ENCODE results near the gene ANKRD65.
"Not testable (repeated sequence)": the region's sequence is repeated elsewhere in the genome, so short reads cannot be mapped to it uniquely, and the experiment has no call there.

Gene ANKRD65

DNA sequence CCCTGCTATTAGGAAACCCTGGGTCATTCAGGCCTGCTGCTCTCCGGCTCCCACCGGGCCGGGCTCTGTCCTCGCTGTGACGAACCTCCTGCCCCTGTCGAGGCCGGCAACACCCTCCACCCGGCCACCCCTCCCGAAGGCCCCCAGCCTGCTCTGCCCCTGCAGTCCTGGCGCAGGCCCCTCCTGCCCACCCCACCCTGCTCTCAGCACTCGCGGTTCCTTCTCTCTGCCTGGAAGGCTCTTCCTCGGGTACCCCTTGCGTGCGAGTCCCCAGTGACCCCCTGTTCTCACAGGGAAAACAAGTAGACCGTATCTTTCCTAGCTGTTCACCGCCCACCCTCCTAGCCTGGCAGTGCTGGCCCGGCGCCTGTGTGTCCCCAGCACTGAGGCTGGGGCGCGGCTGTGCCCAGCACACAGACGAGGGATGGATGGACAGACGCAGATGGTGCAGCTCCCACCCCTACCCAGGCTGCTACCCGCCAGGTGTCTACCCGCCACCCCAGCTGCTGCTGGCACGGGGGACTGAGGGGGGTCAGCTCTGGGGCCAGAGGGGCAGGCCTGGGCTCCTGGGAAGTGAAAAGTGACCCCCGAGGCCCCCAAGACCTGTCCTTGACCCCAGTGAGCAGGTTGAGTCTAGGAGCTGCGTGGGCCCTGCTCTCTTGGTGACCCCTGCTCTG lies 11.3 kb upstream of the ANKRD65 start:
- no peak overlapping the region for H3K4me3 ChIP-seq (ENCODE audit: low read depth, low read length)
- no peak for DNase-seq (ENCODE audit: low read depth)

- H3K4me3 ChIP-seq (ENCODE audit: low read depth, low read length), result no peak overlapping the region
- no peak for DNase-seq (ENCODE audit: low read depth)
These were observed 10.8 kb upstream of the ANKRD65 start for GRCh38 chr1:1431845-1432273.

- no peak overlapping the region for H3K4me3 ChIP-seq (ENCODE audit: low read depth, low read length)
- DNase-seq (ENCODE audit: low read depth), result no peak
These were observed 10.1 kb upstream of the ANKRD65 start for GRCh38 chr1:1430992-1431844.

- no peak for DNase-seq (ENCODE audit: low read depth)
- no peak overlapping the region for H3K4me3 ChIP-seq (ENCODE audit: low read depth, low read length)
These were observed 9.3 kb upstream of the ANKRD65 start for GRCh38 chr1:1430114-1430982.

GRCh38 chr1:1429671-1430073 lies 8.6 kb upstream of the ANKRD65 start:
- no peak for DNase-seq (ENCODE audit: low read depth)
- no peak overlapping the region for H3K4me3 ChIP-seq (ENCODE audit: low read depth, low read length)

- DNase-seq (ENCODE audit: low read depth); H3K4me3 ChIP-seq (ENCODE audit: low read depth, low read length): not testable (repeated sequence)
These were observed 7.9 kb upstream of the ANKRD65 start for GRCh38 chr1:1428967-1429366.

DNA sequence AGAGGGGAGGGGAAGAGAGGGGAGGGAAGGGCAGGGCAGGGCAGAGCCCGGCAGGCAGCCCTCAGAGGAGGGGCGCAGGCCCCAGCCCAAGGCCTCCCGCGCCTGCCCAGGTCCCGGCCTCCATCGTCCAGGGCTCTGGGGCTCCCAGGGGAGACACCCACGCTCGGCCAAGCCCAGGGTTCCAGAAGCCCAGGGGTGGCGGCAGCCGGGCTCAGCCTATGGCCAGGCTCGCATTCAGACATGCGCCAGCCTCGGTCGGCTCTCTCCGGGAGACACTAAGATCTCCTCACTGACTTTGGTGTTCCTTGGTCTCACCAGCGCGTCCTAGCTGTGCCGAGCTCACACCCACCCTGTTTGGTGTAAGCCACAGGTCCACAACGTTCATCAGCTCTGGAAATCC lies 7.1 kb upstream of the ANKRD65 start:
- DNase-seq (ENCODE audit: low read depth), result no peak
- no peak overlapping the region for H3K4me3 ChIP-seq (ENCODE audit: low read depth, low read length)

GRCh38 chr1:1427820-1428148 lies 6.7 kb upstream of the ANKRD65 start:
- H3K4me3 ChIP-seq (ENCODE audit: low read depth, low read length), result peak overlapping the region; percentile 40
- DNase-seq (ENCODE audit: low read depth), result no peak

GRCh38 chr1:1427106-1427819 lies 6.2 kb upstream of the ANKRD65 start:
- peak overlapping the region; percentile 40 for H3K4me3 ChIP-seq (ENCODE audit: low read depth, low read length)

DNA sequence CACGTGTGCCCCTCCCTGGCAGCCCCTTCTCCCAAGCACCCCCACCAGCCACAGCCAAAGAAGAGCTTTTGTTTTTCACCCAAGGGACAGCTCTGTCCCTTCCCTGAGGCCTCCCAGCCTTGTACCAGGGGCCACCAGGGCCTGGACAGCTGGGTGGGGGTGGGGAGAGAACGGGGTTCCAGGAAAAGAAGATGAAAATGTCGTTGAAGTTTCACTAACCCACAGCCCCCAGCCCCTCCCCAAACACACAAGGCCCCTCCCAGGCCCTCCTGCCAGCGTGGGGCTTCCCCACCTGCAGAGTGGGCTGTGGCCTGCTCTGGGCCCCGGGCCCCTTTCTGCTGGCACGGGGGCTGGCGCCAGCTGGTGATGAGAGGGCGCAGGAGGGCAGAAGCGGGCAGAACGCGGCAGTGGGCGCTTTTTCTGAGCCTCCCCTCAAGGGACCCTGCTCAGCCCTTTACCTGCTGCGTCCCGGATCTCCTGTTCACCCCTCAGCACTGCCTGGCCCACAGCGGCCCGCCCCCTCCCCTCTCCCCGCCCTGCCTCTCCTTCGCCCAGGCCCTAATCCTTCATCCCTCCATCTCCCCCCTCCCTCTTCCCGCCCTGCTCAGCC lies 5.5 kb upstream of the ANKRD65 start:
- no peak overlapping the region for H3K4me3 ChIP-seq (ENCODE audit: low read depth, low read length)

More at GRCh38 chr1:1427106-1427819, 6.2 kb upstream of the ANKRD65 start:
- no peak for DNase-seq (ENCODE audit: low read depth)

GRCh38 chr1:1425753-1426495 lies 4.8 kb upstream of the ANKRD65 start:
- DNase-seq (ENCODE audit: low read depth), result no peak
- no peak overlapping the region for H3K4me3 ChIP-seq (ENCODE audit: low read depth, low read length)

More for the DNA sequence above, 5.5 kb upstream of the ANKRD65 start:
- no peak for DNase-seq (ENCODE audit: low read depth)

GRCh38 chr1:1425426-1425752 lies 4.3 kb upstream of the ANKRD65 start:
- no peak overlapping the region for H3K4me3 ChIP-seq (ENCODE audit: low read depth, low read length)
- DNase-seq (ENCODE audit: low read depth), result no peak

DNA sequence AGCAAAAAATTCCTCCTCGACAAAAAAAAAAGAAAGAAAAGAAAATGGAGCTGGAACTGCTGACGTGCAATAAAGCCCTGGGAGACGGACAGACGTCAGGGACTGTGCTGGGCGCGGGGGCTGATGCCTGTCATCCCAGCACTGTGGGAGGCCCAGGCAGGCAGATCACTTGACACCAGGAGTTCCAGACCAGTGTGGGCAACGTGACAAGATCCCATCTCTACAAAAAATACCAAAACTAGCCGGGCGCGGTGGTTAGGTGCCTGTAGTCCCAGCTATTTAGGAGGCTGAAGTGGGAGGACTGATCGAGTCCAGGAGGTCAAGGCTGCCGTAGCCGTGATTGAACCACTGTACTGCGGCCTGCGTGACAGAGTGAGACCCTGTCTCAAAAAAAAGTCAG lies 3.6 kb upstream of the ANKRD65 start:
- no peak overlapping the region for H3K4me3 ChIP-seq (ENCODE audit: low read depth, low read length)
- DNase-seq (ENCODE audit: low read depth), result no peak

- DNase-seq (ENCODE audit: low read depth), result no peak
- H3K4me3 ChIP-seq (ENCODE audit: low read depth, low read length), result no peak overlapping the region
These were observed 2.1 kb upstream of the ANKRD65 start for GRCh38 chr1:1423245-1423597.

DNA sequence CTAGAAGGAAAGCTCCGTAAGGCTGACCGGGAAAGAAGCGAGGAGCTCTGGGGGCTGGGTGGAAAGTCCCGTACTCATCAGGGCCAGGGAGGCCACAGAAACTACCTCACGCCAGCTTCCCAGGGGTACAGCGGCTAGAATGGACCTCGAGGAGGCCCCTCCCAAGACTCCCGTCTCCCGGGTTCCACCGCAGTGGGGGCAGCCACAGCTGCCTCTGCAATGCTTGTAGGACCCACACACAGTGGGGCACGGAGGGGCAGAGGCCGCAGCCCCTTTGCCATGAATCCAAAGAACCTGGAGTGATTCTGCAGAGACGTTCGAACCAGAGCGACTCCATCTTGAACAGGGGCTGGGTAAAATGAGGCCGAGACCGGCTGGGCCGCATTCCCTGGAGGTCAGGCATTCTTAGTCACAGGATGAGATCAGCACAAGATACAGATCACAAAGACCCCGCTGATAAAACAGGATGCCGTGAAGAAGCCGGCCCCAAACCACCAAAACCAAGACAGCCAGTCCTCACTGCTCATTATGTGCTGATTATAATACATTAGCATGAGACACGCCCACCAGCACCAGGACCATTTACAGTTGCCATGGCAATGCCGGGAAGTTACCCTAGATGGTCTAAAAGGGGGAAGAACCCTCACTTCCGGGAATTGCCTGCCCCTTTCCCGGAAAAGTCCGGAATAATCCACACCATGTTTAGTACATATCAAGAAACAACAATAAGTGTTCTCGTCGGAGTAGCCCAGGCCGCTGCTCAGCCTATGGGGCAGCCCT lies 1.6 kb upstream of the ANKRD65 start:
- no peak overlapping the region for H3K4me3 ChIP-seq (ENCODE audit: low read depth, low read length)
- no peak for DNase-seq (ENCODE audit: low read depth)

DNA sequence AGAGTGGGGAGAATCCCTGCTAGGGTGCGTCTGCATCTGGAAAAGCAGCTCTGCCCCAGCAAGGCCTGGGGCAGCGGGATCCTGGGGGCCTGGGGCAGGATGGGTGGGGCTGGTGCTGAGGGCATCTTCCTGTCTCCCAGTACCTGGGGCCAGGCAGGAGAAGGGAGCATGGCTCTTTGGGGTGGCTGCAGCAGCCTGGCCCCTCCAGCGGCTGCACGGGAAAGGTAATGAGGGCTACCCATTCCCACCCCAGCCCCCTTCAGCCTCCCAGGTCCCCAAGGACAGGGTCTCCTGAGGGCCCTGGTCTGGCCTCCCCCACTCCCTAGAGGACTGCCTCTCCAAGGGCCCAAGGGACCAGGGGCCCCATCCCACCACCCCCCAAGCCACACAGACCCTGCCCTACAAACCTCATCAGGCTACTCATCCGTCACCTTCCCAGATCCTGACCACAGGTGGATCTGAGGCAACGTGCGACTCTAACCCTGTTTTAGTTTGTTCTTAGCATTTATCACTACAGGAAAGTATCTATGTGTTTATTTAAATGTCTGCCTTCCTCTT lies 910 bp upstream of the ANKRD65 start:
- no peak for DNase-seq (ENCODE audit: low read depth)
- H3K4me3 ChIP-seq (ENCODE audit: low read depth, low read length), result no peak overlapping the region

DNA sequence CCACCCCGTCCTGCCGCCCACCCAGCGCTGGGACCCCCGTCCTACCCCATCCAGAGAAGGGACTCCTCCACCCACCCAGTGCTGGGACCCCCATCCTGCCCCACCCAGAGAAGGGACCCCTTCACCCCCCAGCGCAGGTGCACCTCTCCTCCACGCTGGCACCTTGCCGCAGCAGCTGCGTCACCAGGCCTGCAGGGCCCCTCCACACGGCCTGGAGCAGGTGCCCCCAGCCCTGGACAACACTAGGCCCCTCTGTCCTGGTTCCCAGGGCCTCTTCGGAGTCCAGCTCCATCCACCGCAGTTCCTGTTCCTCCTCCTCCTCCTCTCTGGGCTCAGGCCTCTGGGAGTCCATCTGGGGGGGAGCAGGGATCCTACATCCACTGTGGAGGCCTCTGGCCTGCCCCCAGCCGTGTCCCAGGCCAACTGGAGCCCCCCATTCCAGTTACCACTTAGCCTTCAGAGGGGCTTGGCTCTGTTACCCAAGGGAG lies 378 bp downstream of the ANKRD65 start:
- no peak for DNase-seq (ENCODE audit: low read depth)
- H3K4me3 ChIP-seq (ENCODE audit: low read depth, low read length), result no peak overlapping the region
